Right lung (tissue), 5 donors: ENCODE results near the gene TIMM23. TPM values are rescaled to one million over a fixed set of nuclear protein-coding genes. Genes with fewer than 3 reads are reported as not detected.

Experiments
- DNase-seq, 2 donors: peaks; one replicate each; pipeline ENCODE4 v3.0.0-alpha.2; 2013
- polyA plus RNA-seq, 5 donors: library from polyadenylated mRNA; unstranded; fragments of 120-200 nt; gene quantifications; one replicate each; pipeline versions ENCODE4 v1.2.1 to v1.2.3, GENCODE V29; 2013; ENCODE audit warnings: inconsistent platforms in 1 of 5, low replicate concordance in 1 of 5; ENCODE audit not compliant: insufficient read length in 5 of 5, insufficient read depth in 1 of 5

TIMM23 gene
- polyA plus RNA-seq, 5 donors = 41.7 to 54.9 (median 47.6) TPM

- DNase-seq = no peak
These were observed 78.8 kb downstream of the TIMM23 start for GRCh38 chr10:46050941-46051623.

GRCh38 chr10:46052057-46052790 lies 79.9 kb downstream of the TIMM23 start:
- peak in 1 of 2 donors; percentile 6 for DNase-seq

GRCh38 chr10:46052791-46053375 lies 80.6 kb downstream of the TIMM23 start:
- no peak for DNase-seq

Other genes with a start within 250 kb of the TIMM23 start
- 10 to 100 TPM; 37.7 to 61.9 (median 53.3) TPM for gene WASHC2C, start 245.2 kb upstream of the TIMM23 start, polyA plus RNA-seq
- 10 to 100 TPM; 32.7 to 62.6 (median 39.3) TPM for gene AGAP4, start 125.0 kb upstream of the TIMM23 start, polyA plus RNA-seq
- gene NCOA4, start 58.1 kb downstream of the TIMM23 start, polyA plus RNA-seq = 100 to 1,000 TPM; 160 to 214 (median 163) TPM
- not detected for gene MSMB, start 73.8 kb downstream of the TIMM23 start, polyA plus RNA-seq